SK-N-SH treated with all-trans-retinoic acid at 6 μM for 48 hours (cell line): Measurements from ENCODE around the gene RPS6KA2.

Source experiments
- ATAC-seq: fragments of 200-7000 bp; cut with Tn5 transposase; 3 replicates; pipeline ENCODE4 v1.9.1; 2020; ENCODE audit warnings: mild to moderate bottlenecking, moderate library complexity
- ARNTL ChIP-seq: fragments of 450-650 bp; formaldehyde crosslinking; IDR thresholded peaks from 2 replicates; pipeline ENCODE4 v1.5.0; 2020; ENCODE audit warnings: low read depth, mild to moderate bottlenecking, moderate library complexity, borderline replicate concordance
- BACH2 ChIP-seq: fragments of 250-450 bp; sonication (Bioruptor Pico); IDR thresholded peaks from 2 replicates; pipeline ENCODE4 v1.9.0; 2021; ENCODE audit warnings: mild to moderate bottlenecking, borderline replicate concordance
- CSDC2 ChIP-seq: fragments of 250-450 bp; sonication (Bioruptor Pico); IDR thresholded peaks from 2 replicates; pipeline ENCODE4 v1.5.0; 2020; ENCODE audit warnings: mild to moderate bottlenecking, moderate library complexity
- ESRRG ChIP-seq: fragments of 250-450 bp; sonication (Bioruptor Pico); IDR thresholded peaks from 2 replicates; pipeline ENCODE4 v1.6.1; 2021; ENCODE audit warnings: mild to moderate bottlenecking
- GLIS3 ChIP-seq: fragments of 250-450 bp; sonication (Bioruptor Pico); IDR thresholded peaks from 2 replicates; pipeline ENCODE4 v1.5.0; 2020; ENCODE audit warnings: mild to moderate bottlenecking, moderate library complexity
- ISL1 ChIP-seq: fragments of 250-450 bp; sonication (Bioruptor Pico); IDR thresholded peaks from 2 replicates; pipeline ENCODE4 v2.1.2; 2022; ENCODE audit warnings: mild to moderate bottlenecking, moderate library complexity
- PATZ1 ChIP-seq: fragments of 250-450 bp; sonication (Bioruptor Pico); IDR thresholded peaks from 2 replicates; pipeline ENCODE4 v1.8.0; 2020; ENCODE audit warnings: mild to moderate bottlenecking, moderate library complexity, borderline replicate concordance
- POU6F1 ChIP-seq: fragments of 250-450 bp; sonication (Bioruptor Pico); IDR thresholded peaks from 2 replicates; pipeline ENCODE4 v1.8.0; 2021; ENCODE audit warnings: low read depth, mild to moderate bottlenecking, moderate library complexity, borderline replicate concordance
- PPARA ChIP-seq: fragments of 250-450 bp; sonication (Bioruptor Pico); IDR thresholded peaks from 2 replicates; pipeline ENCODE4 v1.5.0; 2020; ENCODE audit warnings: mild to moderate bottlenecking, borderline replicate concordance
- RARB ChIP-seq: fragments of 250-450 bp; sonication (Bioruptor Pico); IDR thresholded peaks from 2 replicates; pipeline ENCODE4 v1.8.0; 2021; ENCODE audit warnings: mild to moderate bottlenecking, moderate library complexity
- SNAI2 ChIP-seq: fragments of 250-450 bp; sonication (Bioruptor Pico); IDR thresholded peaks from 2 replicates; pipeline ENCODE4 v1.5.0; 2020; ENCODE audit warnings: mild to moderate bottlenecking, moderate library complexity
- TCF4 ChIP-seq: fragments of 250-450 bp; sonication (Bioruptor Pico); IDR thresholded peaks from 2 replicates; pipeline ENCODE4 v1.8.0; 2021; ENCODE audit warnings: mild to moderate bottlenecking, moderate library complexity, borderline replicate concordance
- TOX ChIP-seq: fragments of 250-450 bp; sonication (Bioruptor Pico); IDR thresholded peaks from 2 replicates; pipeline ENCODE4 v1.8.0; 2021; ENCODE audit warnings: mild to moderate bottlenecking, moderate library complexity, borderline replicate concordance
- ZC3H10 ChIP-seq: fragments of 250-450 bp; sonication (Bioruptor Pico); IDR thresholded peaks from 2 replicates; pipeline ENCODE4 v1.5.1; 2021; ENCODE audit warnings: mild to moderate bottlenecking, moderate library complexity
- ZFP3 ChIP-seq: fragments of 250-450 bp; sonication (Bioruptor Pico); IDR thresholded peaks from 2 replicates; pipeline ENCODE4 v1.5.0; 2020; ENCODE audit warnings: mild to moderate bottlenecking, moderate library complexity
- ZFP30 ChIP-seq: fragments of 450-650 bp; formaldehyde crosslinking; IDR thresholded peaks from 2 replicates; pipeline ENCODE4 v1.5.0; 2022; ENCODE audit warnings: mild to moderate bottlenecking, moderate library complexity
- ZNF565 ChIP-seq: fragments of 450-650 bp; formaldehyde crosslinking; conservative IDR thresholded peaks from 2 replicates; pipeline ENCODE4 v1.5.0; 2020; ENCODE audit warnings: low read depth, mild to moderate bottlenecking, moderate library complexity
- ZNF70 ChIP-seq: fragments of 450-650 bp; formaldehyde crosslinking; IDR thresholded peaks from 2 replicates; pipeline ENCODE4 v1.5.0; 2020; ENCODE audit warnings: mild to moderate bottlenecking, moderate library complexity
- ZNF8 ChIP-seq: fragments of 450-650 bp; formaldehyde crosslinking; IDR thresholded peaks from 2 replicates; pipeline ENCODE4 v1.5.0; 2020; ENCODE audit warnings: mild to moderate bottlenecking, moderate library complexity
- TF ChIP-seq, protein P1 (sequence below): fragments of 250-450 bp; sonication (Bioruptor Pico); IDR thresholded peaks from 2 replicates; pipeline ENCODE4 v1.5.1; 2021; ENCODE audit warnings: mild to moderate bottlenecking, moderate library complexity
- TF ChIP-seq, protein P2 (sequence below): fragments of 250-450 bp; sonication (Bioruptor Pico); IDR thresholded peaks from 2 replicates; pipeline ENCODE4 v1.5.0; 2020; ENCODE audit warnings: mild to moderate bottlenecking, moderate library complexity

Gene RPS6KA2

DNA sequence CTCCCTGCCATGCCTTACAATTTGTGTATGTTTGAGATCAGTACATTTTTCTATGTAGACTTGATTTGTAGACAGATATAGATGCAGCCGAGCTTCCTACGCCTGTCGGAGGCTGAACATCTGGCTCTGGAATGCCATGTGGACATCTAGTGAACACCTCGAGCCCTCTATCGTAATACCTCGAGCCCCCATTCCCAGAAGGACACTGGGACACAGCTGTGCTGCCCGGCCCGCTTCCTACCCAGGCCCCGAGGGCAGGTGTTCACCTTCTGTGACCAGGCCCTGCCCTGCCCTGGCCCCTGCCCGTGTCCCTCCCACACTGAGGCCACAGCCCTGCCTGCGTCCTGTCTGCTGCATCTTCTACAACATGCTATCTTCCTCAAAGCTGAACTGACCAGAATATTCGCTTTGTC, 12.9 kb downstream of the RPS6KA2 start:
- no peak for ATAC-seq
- TF ChIP-seq ISL1 (CRISPR knock-in tag) (no peak), ZFP30 (CRISPR knock-in tag) (no peak)

DNA sequence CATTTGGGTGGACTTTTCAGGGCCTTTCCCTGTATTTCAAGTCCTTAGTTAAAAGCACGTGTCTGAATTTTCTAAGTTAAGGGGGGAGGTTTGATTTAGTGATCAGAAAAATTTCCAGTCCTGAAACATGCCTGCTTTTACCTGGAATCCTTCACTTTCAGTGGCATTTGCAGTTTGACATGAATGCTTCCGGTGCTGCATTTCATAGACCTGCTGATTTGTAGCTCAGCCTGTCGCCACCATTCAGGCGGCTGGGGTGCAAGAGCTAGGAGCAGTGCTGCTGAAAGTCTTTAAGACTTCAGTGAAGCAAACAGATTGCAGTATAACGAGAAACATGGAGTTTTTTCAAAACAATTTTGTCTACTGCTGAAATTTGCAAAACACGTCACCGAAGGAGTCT, 14.0 kb downstream of the RPS6KA2 start:
- ATAC-seq: peak; percentile 15; the same call in 2 of the 3 replicates
- TF ChIP-seq SNAI2 (CRISPR knock-in tag) (no peak), ZFP30 (CRISPR knock-in tag) (no peak), ESRRG (CRISPR knock-in tag) (no peak), ARNTL (CRISPR knock-in tag) (no peak), POU6F1 (CRISPR knock-in tag) (no peak), CSDC2 (CRISPR knock-in tag) (no peak), GLIS3 (CRISPR knock-in tag) (no peak), ZFP3 (no peak), PATZ1 (CRISPR knock-in tag) (no peak), ZNF565 (CRISPR knock-in tag) (no peak), BACH2 (CRISPR knock-in tag) (no peak), TOX (CRISPR knock-in tag) (no peak), ZNF8 (CRISPR knock-in tag) (no peak)
- TF ChIP-seq, protein P1, sequence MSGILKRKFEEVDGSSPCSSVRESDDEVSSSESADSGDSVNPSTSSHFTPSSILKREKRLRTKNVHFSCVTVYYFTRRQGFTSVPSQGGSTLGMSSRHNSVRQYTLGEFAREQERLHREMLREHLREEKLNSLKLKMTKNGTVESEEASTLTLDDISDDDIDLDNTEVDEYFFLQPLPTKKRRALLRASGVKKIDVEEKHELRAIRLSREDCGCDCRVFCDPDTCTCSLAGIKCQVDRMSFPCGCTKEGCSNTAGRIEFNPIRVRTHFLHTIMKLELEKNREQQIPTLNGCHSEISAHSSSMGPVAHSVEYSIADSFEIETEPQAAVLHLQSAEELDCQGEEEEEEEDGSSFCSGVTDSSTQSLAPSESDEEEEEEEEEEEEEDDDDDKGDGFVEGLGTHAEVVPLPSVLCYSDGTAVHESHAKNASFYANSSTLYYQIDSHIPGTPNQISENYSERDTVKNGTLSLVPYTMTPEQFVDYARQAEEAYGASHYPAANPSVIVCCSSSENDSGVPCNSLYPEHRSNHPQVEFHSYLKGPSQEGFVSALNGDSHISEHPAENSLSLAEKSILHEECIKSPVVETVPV (CRISPR knock-in tag): no peak
- TF ChIP-seq, protein P2, sequence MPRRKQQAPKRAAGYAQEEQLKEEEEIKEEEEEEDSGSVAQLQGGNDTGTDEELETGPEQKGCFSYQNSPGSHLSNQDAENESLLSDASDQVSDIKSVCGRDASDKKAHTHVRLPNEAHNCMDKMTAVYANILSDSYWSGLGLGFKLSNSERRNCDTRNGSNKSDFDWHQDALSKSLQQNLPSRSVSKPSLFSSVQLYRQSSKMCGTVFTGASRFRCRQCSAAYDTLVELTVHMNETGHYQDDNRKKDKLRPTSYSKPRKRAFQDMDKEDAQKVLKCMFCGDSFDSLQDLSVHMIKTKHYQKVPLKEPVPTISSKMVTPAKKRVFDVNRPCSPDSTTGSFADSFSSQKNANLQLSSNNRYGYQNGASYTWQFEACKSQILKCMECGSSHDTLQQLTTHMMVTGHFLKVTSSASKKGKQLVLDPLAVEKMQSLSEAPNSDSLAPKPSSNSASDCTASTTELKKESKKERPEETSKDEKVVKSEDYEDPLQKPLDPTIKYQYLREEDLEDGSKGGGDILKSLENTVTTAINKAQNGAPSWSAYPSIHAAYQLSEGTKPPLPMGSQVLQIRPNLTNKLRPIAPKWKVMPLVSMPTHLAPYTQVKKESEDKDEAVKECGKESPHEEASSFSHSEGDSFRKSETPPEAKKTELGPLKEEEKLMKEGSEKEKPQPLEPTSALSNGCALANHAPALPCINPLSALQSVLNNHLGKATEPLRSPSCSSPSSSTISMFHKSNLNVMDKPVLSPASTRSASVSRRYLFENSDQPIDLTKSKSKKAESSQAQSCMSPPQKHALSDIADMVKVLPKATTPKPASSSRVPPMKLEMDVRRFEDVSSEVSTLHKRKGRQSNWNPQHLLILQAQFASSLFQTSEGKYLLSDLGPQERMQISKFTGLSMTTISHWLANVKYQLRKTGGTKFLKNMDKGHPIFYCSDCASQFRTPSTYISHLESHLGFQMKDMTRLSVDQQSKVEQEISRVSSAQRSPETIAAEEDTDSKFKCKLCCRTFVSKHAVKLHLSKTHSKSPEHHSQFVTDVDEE (CRISPR knock-in tag): no peak
- TF ChIP-seq, all 23 proteins: peak for 0

- peak; percentile 49 for ATAC-seq
- TF ChIP-seq TOX (CRISPR knock-in tag) (no peak), CSDC2 (CRISPR knock-in tag) (no peak), RARB (no peak), PPARA (no peak), ZFP30 (CRISPR knock-in tag) (no peak), ZNF8 (CRISPR knock-in tag) (no peak), ZC3H10 (no peak), TCF4 (CRISPR knock-in tag) (no peak), SNAI2 (CRISPR knock-in tag) (no peak), GLIS3 (CRISPR knock-in tag) (no peak), ZNF70 (CRISPR knock-in tag) (no peak), ZFP3 (no peak), ISL1 (CRISPR knock-in tag) (no peak)
- TF ChIP-seq, protein P2 (CRISPR knock-in tag): no peak
Measured at GRCh38 chr6:166612471-166612881, 14.6 kb downstream of the RPS6KA2 start.
